WTC11 (cell line): Measurements from ENCODE around the gene EPS8L1. TPM values are rescaled to one million over a fixed set of nuclear protein-coding genes. Genes with fewer than 3 reads are reported as not detected.
"Not testable (repeated sequence)": the region's sequence is repeated elsewhere in the genome, so short reads cannot be mapped to it uniquely, and the experiment has no call there.

Source experiments
- ATAC-seq: fragments of 200-7000 bp; cut with Tn5 transposase; 2 replicates; pipeline ENCODE4 v1.10.0; 2021; ENCODE audit warnings: mild to moderate bottlenecking, moderate library complexity
- CTCF ChIA-PET: fragments of 300-600 bp; sonication (Branson Sonifier 250); formaldehyde crosslinking; loops from one replicate; lab custom pipeline; 2021; ENCODE audit warnings: antibody characterized with exemption; lab: Charles Lee
- POLR2A ChIA-PET: fragments of 350-600 bp; sonication (Branson Sonifier 250); formaldehyde crosslinking; loops from one replicate; lab custom pipeline; 2021; ENCODE audit warnings: antibody characterized with exemption; lab: Charles Lee
- DNase-seq: peaks from one replicate; pipeline ENCODE4 v3.0.0; 2021; ENCODE audit warnings: low spot score
- H3K27ac Mint-ChIP-seq: 2 replicates; pipeline ENCODE4 v1.8.0; 2021; ENCODE audit warnings: mixed read lengths
- H3K27me3 Mint-ChIP-seq: 2 replicates; pipeline ENCODE4 v1.8.0; 2021; ENCODE audit warnings: low read depth, mild to moderate bottlenecking, moderate library complexity, mixed read lengths
- H3K36me3 Mint-ChIP-seq: 2 replicates; pipeline ENCODE4 v1.8.0; 2021; ENCODE audit warnings: mixed read lengths
- H3K4me1 Mint-ChIP-seq: 2 replicates; pipeline ENCODE4 v1.8.0; 2022; ENCODE audit warnings: mixed read lengths
- H3K4me3 Mint-ChIP-seq: 2 replicates; pipeline ENCODE4 v1.8.0; 2021; ENCODE audit warnings: mild to moderate bottlenecking, moderate library complexity, mixed read lengths
- H3K9me3 Mint-ChIP-seq: 2 replicates; pipeline ENCODE4 v1.8.0; 2021; ENCODE audit warnings: mixed read lengths
- IRF2 ChIP-seq: sonication (generic); formaldehyde crosslinking; IDR thresholded peaks from 2 replicates; pipeline ENCODE4 v1.8.0; 2022; ENCODE audit warnings: low read depth, missing genetic modification reagents, borderline replicate concordance
- SP1 ChIP-seq: sonication (generic); formaldehyde crosslinking; conservative IDR thresholded peaks from 2 replicates; pipeline ENCODE4 v1.8.1; 2022; ENCODE audit warnings: missing genetic modification reagents
- TEAD4 ChIP-seq: sonication (generic); formaldehyde crosslinking; IDR thresholded peaks from 2 replicates; pipeline ENCODE4 v1.8.0; 2022; ENCODE audit warnings: mild to moderate bottlenecking, missing genetic modification reagents
- ZNF317 ChIP-seq: sonication (generic); formaldehyde crosslinking; IDR thresholded peaks from 2 replicates; pipeline ENCODE4 v1.8.1; 2023; ENCODE audit warnings: low read depth, mild to moderate bottlenecking, moderate library complexity, missing genetic modification reagents, borderline replicate concordance
- total RNA-seq: library from RNA; stranded (reverse); gene quantifications from 3 replicates; pipeline ENCODE4 v1.2.3, GENCODE V29; 2021
- TF ChIP-seq, protein P1 (sequence below): sonication (generic); formaldehyde crosslinking; IDR thresholded peaks from 2 replicates; pipeline ENCODE4 v1.8.1; 2023; ENCODE audit warnings: mild to moderate bottlenecking, missing genetic modification reagents, borderline replicate concordance
- TF ChIP-seq, protein P2 (sequence below): sonication (generic); formaldehyde crosslinking; IDR thresholded peaks from 2 replicates; pipeline ENCODE4 v1.8.1; 2023; ENCODE audit warnings: mild to moderate bottlenecking, missing genetic modification reagents
- TF ChIP-seq, protein P3 (sequence below): fragments of 250-450 bp; sonication (Bioruptor Pico); IDR thresholded peaks from 2 replicates; pipeline ENCODE4 v1.9.0; 2021; ENCODE audit warnings: moderate library complexity, mild to moderate bottlenecking, inconsistent platforms, borderline replicate concordance

The EPS8L1 gene
- total RNA-seq, 1 experiment from 2014 or later: 38.9 TPM

DNA sequence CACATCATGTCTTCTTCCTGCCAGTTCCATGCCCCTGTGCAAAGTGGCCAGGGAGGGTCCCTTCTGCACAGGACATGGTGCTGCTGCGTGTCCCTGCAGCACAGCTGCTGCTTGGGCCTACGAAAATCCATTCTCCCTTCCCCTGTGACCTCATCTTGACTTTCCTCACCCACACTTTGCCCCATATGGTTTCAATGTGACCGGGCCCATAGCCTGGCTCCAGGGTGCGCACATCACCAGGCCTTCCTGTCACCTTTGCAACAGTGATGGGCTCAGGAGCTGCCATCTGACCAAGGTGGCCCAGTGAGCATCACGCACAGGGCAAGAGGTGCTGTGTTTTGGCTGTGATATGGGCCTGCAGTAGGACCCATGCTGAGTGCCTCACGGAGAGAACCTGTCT lies 30.9 kb downstream of the EPS8L1 start (continued):
- TF ChIP-seq, protein P1, sequence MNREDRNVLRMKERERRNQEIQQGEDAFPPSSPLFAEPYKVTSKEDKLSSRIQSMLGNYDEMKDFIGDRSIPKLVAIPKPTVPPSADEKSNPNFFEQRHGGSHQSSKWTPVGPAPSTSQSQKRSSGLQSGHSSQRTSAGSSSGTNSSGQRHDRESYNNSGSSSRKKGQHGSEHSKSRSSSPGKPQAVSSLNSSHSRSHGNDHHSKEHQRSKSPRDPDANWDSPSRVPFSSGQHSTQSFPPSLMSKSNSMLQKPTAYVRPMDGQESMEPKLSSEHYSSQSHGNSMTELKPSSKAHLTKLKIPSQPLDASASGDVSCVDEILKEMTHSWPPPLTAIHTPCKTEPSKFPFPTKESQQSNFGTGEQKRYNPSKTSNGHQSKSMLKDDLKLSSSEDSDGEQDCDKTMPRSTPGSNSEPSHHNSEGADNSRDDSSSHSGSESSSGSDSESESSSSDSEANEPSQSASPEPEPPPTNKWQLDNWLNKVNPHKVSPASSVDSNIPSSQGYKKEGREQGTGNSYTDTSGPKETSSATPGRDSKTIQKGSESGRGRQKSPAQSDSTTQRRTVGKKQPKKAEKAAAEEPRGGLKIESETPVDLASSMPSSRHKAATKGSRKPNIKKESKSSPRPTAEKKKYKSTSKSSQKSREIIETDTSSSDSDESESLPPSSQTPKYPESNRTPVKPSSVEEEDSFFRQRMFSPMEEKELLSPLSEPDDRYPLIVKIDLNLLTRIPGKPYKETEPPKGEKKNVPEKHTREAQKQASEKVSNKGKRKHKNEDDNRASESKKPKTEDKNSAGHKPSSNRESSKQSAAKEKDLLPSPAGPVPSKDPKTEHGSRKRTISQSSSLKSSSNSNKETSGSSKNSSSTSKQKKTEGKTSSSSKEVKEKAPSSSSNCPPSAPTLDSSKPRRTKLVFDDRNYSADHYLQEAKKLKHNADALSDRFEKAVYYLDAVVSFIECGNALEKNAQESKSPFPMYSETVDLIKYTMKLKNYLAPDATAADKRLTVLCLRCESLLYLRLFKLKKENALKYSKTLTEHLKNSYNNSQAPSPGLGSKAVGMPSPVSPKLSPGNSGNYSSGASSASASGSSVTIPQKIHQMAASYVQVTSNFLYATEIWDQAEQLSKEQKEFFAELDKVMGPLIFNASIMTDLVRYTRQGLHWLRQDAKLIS: no peak

DNA sequence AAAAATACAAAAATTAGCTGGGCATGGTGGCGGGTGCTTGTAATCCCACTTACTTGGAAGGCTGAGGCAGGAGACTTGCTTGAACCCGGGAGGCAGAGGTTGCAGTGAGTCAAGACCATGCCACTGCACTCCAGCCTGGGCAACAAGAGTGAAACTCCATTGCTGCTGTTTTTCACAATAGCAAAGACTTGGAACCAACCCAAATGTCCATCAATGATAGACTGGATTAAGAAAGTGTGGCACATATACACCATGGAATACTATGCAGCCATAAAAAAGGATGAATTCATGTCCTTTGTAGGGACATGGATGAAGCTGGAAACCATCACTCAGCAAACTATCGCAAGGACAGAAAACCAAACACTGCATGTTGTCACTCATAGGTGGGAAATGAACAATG lies 31.6 kb downstream of the EPS8L1 start:
- POLR2A ChIA-PET, H3K4me3 Mint-ChIP-seq, H3K9me3 Mint-ChIP-seq, DNase-seq, H3K27me3 Mint-ChIP-seq, ATAC-seq, CTCF ChIA-PET, H3K27ac Mint-ChIP-seq, H3K4me1 Mint-ChIP-seq: not testable (repeated sequence)
- peaks cover 26% of the 10 kb centered on the region for H3K36me3 Mint-ChIP-seq

DNA sequence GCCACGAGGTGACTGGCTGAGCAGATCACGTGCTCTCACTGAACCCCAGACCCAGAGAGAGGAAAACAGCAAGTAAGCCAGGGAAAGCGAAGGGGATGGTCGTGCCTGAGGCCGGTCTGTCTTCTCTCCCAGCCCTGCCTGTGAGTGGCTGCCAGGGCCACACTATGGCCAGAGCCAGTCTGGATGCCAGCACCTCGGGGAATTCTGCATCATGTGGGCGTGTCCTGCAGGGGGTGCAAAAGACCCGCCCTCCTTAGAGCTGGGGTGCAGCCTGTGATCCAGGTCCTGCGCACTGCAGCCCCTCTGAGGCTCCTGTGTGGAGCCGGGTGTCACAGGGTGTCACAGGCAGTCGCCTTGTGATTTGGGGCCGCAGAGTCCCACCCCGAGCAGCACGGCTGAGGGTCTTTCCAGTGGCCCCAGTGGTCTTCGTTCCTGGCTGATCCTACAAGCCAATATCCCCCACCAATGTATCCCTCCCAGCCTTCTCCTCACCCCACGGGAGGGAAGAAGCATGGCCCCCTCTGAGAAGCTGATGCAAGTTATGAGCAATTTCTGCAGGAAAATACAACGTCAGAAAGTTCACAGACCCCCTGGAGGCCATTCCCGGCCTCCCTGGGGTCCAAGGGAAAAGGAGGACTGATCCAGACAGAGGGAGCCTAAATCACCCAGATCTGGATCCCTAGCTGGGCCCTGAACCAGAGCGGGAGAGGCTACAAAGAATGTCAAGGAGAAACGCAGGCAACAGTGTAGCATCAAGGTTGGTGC lies 34.0 kb downstream of the EPS8L1 start:
- ATAC-seq: no peak
- no peaks in the 10 kb centered on the region for H3K27me3 Mint-ChIP-seq
- no peak for DNase-seq
- ChIA-PET POLR2A (no interaction called here), CTCF (interaction anchor here (1.0 kb wide), 1 partner anchor 56 kb away, joined by 3 read pairs; the partner anchor contains the start of gene DNAAF3)
- peaks cover 12% of the 10 kb centered on the region for H3K36me3 Mint-ChIP-seq
- H3K4me3 Mint-ChIP-seq: no peak overlapping the region
- H3K4me1 Mint-ChIP-seq: peaks cover 6% of the 10 kb centered on the region; the same call in 1 of the 2 replicates
- H3K9me3 Mint-ChIP-seq: no peaks in the 10 kb centered on the region
- H3K27ac Mint-ChIP-seq: no peak overlapping the region
- TF ChIP-seq IRF2 (CRISPR knock-in tag): no peak

DNA sequence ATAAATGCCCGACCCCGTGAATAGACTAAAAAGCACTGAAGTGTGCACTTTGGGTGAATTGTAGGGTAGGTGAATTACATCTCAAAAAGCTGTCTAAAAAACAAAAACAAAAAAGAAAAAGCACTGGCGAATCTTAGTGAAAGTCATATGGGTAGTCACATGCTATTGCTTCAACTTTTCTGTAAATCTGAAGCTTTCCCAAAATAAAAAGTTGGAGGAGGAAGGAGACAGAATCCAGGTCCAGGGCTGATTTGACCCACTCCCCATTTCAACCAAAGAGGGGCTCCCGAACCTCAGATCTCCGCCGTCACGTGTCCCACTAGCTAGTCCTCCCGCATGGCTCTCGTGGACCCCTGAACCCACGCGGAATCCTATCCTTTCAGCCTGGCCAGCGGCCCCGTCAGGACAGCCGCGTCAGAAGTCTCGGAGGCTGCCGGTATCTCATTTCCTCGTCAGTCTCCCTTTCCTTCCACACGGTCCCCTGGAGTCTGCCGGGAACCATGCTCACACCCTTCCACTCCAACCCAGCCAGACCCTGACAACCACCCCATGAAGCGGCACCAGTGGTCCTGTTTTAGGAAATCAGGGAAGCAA lies 35.7 kb downstream of the EPS8L1 start:
- ChIA-PET CTCF (interaction anchor here (1.2 kb wide), 1 partner anchor 10 kb away, joined by 3 read pairs; no protein-coding TSS in a partner anchor), POLR2A (no interaction called here)
- no peaks in the 10 kb centered on the region for H3K27me3 Mint-ChIP-seq
- H3K4me3 Mint-ChIP-seq: no peak overlapping the region
- TF ChIP-seq ZNF317 (no peak), TEAD4 (CRISPR knock-in tag) (no peak), SP1 (CRISPR knock-in tag) (no peak)
- TF ChIP-seq, protein P2, sequence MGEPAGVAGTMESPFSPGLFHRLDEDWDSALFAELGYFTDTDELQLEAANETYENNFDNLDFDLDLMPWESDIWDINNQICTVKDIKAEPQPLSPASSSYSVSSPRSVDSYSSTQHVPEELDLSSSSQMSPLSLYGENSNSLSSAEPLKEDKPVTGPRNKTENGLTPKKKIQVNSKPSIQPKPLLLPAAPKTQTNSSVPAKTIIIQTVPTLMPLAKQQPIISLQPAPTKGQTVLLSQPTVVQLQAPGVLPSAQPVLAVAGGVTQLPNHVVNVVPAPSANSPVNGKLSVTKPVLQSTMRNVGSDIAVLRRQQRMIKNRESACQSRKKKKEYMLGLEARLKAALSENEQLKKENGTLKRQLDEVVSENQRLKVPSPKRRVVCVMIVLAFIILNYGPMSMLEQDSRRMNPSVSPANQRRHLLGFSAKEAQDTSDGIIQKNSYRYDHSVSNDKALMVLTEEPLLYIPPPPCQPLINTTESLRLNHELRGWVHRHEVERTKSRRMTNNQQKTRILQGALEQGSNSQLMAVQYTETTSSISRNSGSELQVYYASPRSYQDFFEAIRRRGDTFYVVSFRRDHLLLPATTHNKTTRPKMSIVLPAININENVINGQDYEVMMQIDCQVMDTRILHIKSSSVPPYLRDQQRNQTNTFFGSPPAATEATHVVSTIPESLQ (CRISPR knock-in tag): no peak
- TF ChIP-seq, all 79 proteins: peak for 0
- Mint-ChIP-seq H3K9me3 (no peaks in the 10 kb centered on the region), H3K36me3 (peaks cover 12% of the 10 kb centered on the region), H3K4me1 (peaks cover 21% of the 10 kb centered on the region), H3K27ac (no peak overlapping the region)
- no peak for DNase-seq
- no peak for ATAC-seq

DNA sequence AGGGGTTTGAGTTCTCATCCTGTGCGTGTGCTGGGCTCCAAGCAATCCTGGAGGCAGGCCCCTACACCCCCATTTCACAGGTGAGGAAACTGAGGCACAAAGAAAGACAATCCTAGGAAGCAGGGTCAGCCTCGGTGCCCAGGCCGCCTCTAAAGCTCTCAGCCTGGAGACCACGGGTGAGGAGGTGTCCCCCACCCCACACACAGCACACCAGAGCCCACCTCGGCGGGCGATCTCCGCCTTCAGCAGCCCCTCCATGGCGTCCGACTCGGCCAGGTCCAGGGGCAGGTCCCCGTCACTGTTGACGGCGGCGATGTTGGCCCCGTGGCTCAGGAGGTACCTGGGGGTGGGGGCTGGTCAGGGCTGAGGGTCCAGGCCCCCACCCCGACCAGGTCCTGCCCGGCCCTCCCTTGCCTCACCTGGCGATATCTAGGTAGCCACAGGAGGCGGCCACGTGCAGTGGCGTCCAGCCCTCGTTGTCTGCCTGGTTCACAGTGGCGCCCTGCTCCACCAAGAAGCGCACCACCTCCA lies 36.6 kb downstream of the EPS8L1 start:
- no peak overlapping the region for H3K4me3 Mint-ChIP-seq
- H3K27ac Mint-ChIP-seq: no peak overlapping the region
- H3K4me1 Mint-ChIP-seq: peaks cover 26% of the 10 kb centered on the region
- H3K9me3 Mint-ChIP-seq: no peaks in the 10 kb centered on the region
- ATAC-seq (no peak), DNase-seq (no peak)
- TF ChIP-seq, protein P3, sequence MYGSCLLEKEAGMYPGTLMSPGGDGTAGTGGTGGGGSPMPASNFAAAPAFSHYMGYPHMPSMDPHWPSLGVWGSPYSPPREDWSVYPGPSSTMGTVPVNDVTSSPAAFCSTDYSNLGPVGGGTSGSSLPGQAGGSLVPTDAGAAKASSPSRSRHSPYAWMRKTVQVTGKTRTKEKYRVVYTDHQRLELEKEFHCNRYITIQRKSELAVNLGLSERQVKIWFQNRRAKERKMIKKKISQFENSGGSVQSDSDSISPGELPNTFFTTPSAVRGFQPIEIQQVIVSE: no peak
- no peaks in the 10 kb centered on the region for H3K27me3 Mint-ChIP-seq
- ChIA-PET POLR2A (no interaction called here), CTCF (interaction anchor here (1.1 to 1.2 kb wide), 2 partner anchors 9 to 18 kb away, joined by 3 to 5 read pairs; no protein-coding TSS in a partner anchor)
- peaks cover 9% of the 10 kb centered on the region for H3K36me3 Mint-ChIP-seq
